IMR-90 (cell line): ENCODE measurements around the gene PDK1. TPM values are rescaled to one million over a fixed set of nuclear protein-coding genes. Genes with fewer than 3 reads are reported as not detected.
A peak's percentile ranks its signal among the peaks of the same experiment; 100 is the strongest.

Experiments
- ATAC-seq: fragments of 200-7000 bp; cut with Tn5 transposase; 2 replicates; pipeline ENCODE4 v1.9.1; 2020; ENCODE audit warnings: low read depth, mild to moderate bottlenecking, moderate library complexity
- BruUV-seq: library from RNA; stranded (reverse); fragments of 400-500 nt; replicated peaks from 2 replicates; lab custom pipeline; 2021; lab: Mats Ljungman, UMichigan
- CTCF ChIA-PET: fragments of 300-600 bp; formaldehyde crosslinking; extraction: SDS; loops from one replicate; lab custom pipeline; 2021; ENCODE audit warnings: antibody characterized with exemption; lab: Yijun Ruan, JAX
- POLR2A ChIA-PET: fragments of 300-600 bp; sonication (Branson Sonifier 250); formaldehyde crosslinking; loops from one replicate; lab custom pipeline; 2022; ENCODE audit warnings: antibody characterized with exemption; ENCODE audit not compliant: unreplicated experiment; lab: Charles Lee
- DNase-seq: peaks from one replicate; pipeline ENCODE4 v3.0.0; 2013
- H2AFZ ChIP-seq: replicated peaks from 2 replicates; pipeline ENCODE3; 2013; ENCODE audit warnings: low read length, mild to moderate bottlenecking; ENCODE audit not compliant: poor library complexity
- H2AK5ac ChIP-seq: 2 replicates; pipeline ENCODE4 v1.6.1; 2013; ENCODE audit warnings: low read depth, low read length, inconsistent platforms
- H2AK9ac ChIP-seq: replicated peaks from 2 replicates; pipeline ENCODE3; 2013; ENCODE audit warnings: mild to moderate bottlenecking, low read depth, low read length, moderate library complexity; ENCODE audit not compliant: poor library complexity
- H2BK120ac ChIP-seq: 2 replicates; pipeline ENCODE4 v1.6.1; 2013; ENCODE audit warnings: low read depth, low read length, inconsistent platforms
- H2BK15ac ChIP-seq: 3 replicates; pipeline ENCODE4 v1.6.1; 2013; ENCODE audit warnings: low read depth, low read length, inconsistent platforms
- H2BK20ac ChIP-seq: 2 replicates; pipeline ENCODE4 v1.6.1; 2013; ENCODE audit warnings: low read depth, mild to moderate bottlenecking, inconsistent platforms, low read length, moderate library complexity
- H2BK5ac ChIP-seq: 2 replicates; pipeline ENCODE4 v1.6.1; 2013; ENCODE audit warnings: mild to moderate bottlenecking, low read depth, low read length, inconsistent platforms; ENCODE audit not compliant: poor library complexity, severe bottlenecking
- H3K14ac ChIP-seq: replicated peaks from 2 replicates; pipeline ENCODE4 v1.6.1; 2013; ENCODE audit warnings: low read depth, low read length, inconsistent platforms
- H3K18ac ChIP-seq: 2 replicates; pipeline ENCODE4 v1.6.1; 2013; ENCODE audit warnings: low read depth, low read length, control low read depth
- H3K23ac ChIP-seq: 2 replicates; pipeline ENCODE4 v1.6.1; 2013; ENCODE audit warnings: low read depth, low read length, inconsistent platforms
- H3K27ac ChIP-seq: 2 replicates; pipeline ENCODE4 v1.5.1; 2013; ENCODE audit warnings: mild to moderate bottlenecking, control low read depth, low read length; ENCODE audit not compliant: insufficient read depth
- H3K27me3 ChIP-seq: 2 replicates; pipeline ENCODE4 v1.6.1; 2013; ENCODE audit warnings: low read length; ENCODE audit not compliant: control insufficient read depth, insufficient read depth
- H3K36me3 ChIP-seq: 2 replicates; pipeline ENCODE4 v1.6.1; 2013; ENCODE audit warnings: low read length, mixed read lengths; ENCODE audit not compliant: control insufficient read depth, insufficient read depth
- H3K4ac ChIP-seq: 2 replicates; pipeline ENCODE4 v1.6.1; 2013; ENCODE audit warnings: low read depth, low read length, inconsistent platforms
- H3K4me1 ChIP-seq: 2 replicates; pipeline ENCODE4 v1.6.1; 2013; ENCODE audit warnings: low read length, mixed read lengths; ENCODE audit not compliant: control insufficient read depth, insufficient read depth
- H3K4me2 ChIP-seq: 2 replicates; pipeline ENCODE4 v1.6.1; 2013; ENCODE audit warnings: low read depth, mild to moderate bottlenecking, control low read depth, low read length, moderate library complexity
- H3K4me3 ChIP-seq: 2 replicates; pipeline ENCODE4 v1.5.1; 2013; ENCODE audit warnings: low read depth, mild to moderate bottlenecking, control low read depth, low read length, moderate library complexity; ENCODE audit not compliant: insufficient read depth
- H3K56ac ChIP-seq: 2 replicates; pipeline ENCODE4 v1.6.1; 2013; ENCODE audit warnings: low read length, inconsistent platforms; ENCODE audit not compliant: insufficient read depth; ENCODE audit errors: extremely low read depth
- H3K79me1 ChIP-seq, 2 experiments: 2 replicates each; pipeline ENCODE4 v1.6.1; 2013; ENCODE audit warnings: low read length in 2 of 2, inconsistent platforms in 1 of 2, low read depth in 1 of 2
- H3K9ac ChIP-seq: 2 replicates; pipeline ENCODE4 v1.6.1; 2013; ENCODE audit warnings: low read depth, low read length, control low read depth
- H3K9me1 ChIP-seq: 2 replicates; pipeline ENCODE4 v1.6.1; 2013; ENCODE audit warnings: low read length, inconsistent platforms; ENCODE audit not compliant: insufficient read depth
- H3K9me3 ChIP-seq: 2 replicates; pipeline ENCODE4 v1.6.1; 2013; ENCODE audit warnings: low read length; ENCODE audit not compliant: control insufficient read depth, insufficient read depth
- H4K20me1 ChIP-seq: 2 replicates; pipeline ENCODE4 v1.6.1; 2013; ENCODE audit warnings: low read length, inconsistent platforms; ENCODE audit not compliant: insufficient read depth
- H4K5ac ChIP-seq: 2 replicates; pipeline ENCODE4 v1.6.1; 2013; ENCODE audit warnings: mild to moderate bottlenecking, low read depth, low read length, control low read depth
- H4K8ac ChIP-seq, 2 experiments: 2 replicates each; pipeline ENCODE4 v1.6.1; 2013; ENCODE audit warnings: low read depth in 2 of 2, low read length in 2 of 2, control low read depth in 1 of 2, inconsistent platforms in 1 of 2
- H4K91ac ChIP-seq: 2 replicates; pipeline ENCODE4 v1.6.1; 2013; ENCODE audit warnings: low read depth, low read length, inconsistent platforms; ENCODE audit not compliant: insufficient read depth
- BHLHE40 ChIP-seq: fragments of 150-350 bp; IDR thresholded peaks from 2 replicates; pipeline ENCODE4 v1.6.1; 2016; ENCODE audit warnings: mild to moderate bottlenecking, low read depth, low read length
- CEBPB ChIP-seq: IDR thresholded peaks from 2 replicates; pipeline ENCODE4 v1.6.1; 2012; ENCODE audit warnings: low read depth, low read length, improper control_type of control experiment
- ELK1 ChIP-seq: fragments of 150-350 bp; IDR thresholded peaks from 2 replicates; pipeline ENCODE4 v1.6.1; 2016; ENCODE audit warnings: low read depth, mild to moderate bottlenecking, low read length, moderate library complexity, borderline replicate concordance
- MXI1 ChIP-seq: IDR thresholded peaks from 2 replicates; pipeline ENCODE4 v1.6.1; 2012; ENCODE audit warnings: low read depth, mild to moderate bottlenecking, low read length, moderate library complexity, borderline replicate concordance
- POLR2A ChIP-seq: IDR thresholded peaks from 2 replicates; pipeline ENCODE4 v1.6.1; 2012; ENCODE audit warnings: mild to moderate bottlenecking, low read depth, low read length
- USF2 ChIP-seq: fragments of 150-350 bp; IDR thresholded peaks from 2 replicates; pipeline ENCODE4 v1.6.1; 2017; ENCODE audit warnings: mild to moderate bottlenecking, antibody characterized with exemption, low read length, low read depth
- WGBS, 2 experiments: methylation state at CpG; one replicate each; pipeline versions ENCODE4 v1.1.5 to v1.1.7; 2013; ENCODE audit warnings: missing lambda C conversion rate in 2 of 2; ENCODE audit not compliant: insufficient read length in 1 of 2; ENCODE audit errors: extremely low coverage in 2 of 2; 5-methylcytosine and 5-hydroxymethylcytosine counted together
- dilution Hi-C: fragments of 300-500 bp; cut with HindIII; formaldehyde crosslinking; loops from one replicate; pipeline ENCODE4 v1.14.3; 2018; ENCODE audit warnings: low sequenced_read_pairs; ENCODE audit not compliant: unreplicated experiment
- in situ Hi-C: fragments of 300-500 bp; cut with MboI; formaldehyde crosslinking; loops from 3 replicates; pipeline ENCODE4 v1.14.3; 2019; ENCODE audit warnings: low sequenced_read_pairs, inconsistent platforms, mixed read lengths
- intact Hi-C: fragments of 100-400 bp; cut with micrococcal nuclease; formaldehyde crosslinking; loops from 2 replicates; pipeline ENCODE4 v1.10.0; 2022
- polyA plus RNA-seq, 3 experiments: library from polyadenylated mRNA; depleted of rRNA; stranded (reverse); fragments of >200 nt; gene quantifications; 2 replicates each; pipeline ENCODE4 v1.2.3, GENCODE V29; 2012; ENCODE audit warnings: low replicate concordance in 1 of 3
- total RNA-seq: library from RNA; depleted of rRNA; stranded (reverse); fragments of >200 nt; gene quantifications from 2 replicates; pipeline ENCODE4 v1.2.3, GENCODE V29; 2012

Gene PDK1
- total and polyA plus RNA-seq, 2 of the 4 experiments (the other 2 are of a cell fraction) = 38.1 to 85.9 TPM

- H3K18ac ChIP-seq = peak overlapping the region; percentile 56
- WGBS, 2 experiments = 1% methylated on average over 18 of the region's 52 CpGs; no CpG with 5 or more reads in 1 of the 2 experiments
- dilution Hi-C loops (no loop called here), intact Hi-C loops (no loop called here), in situ Hi-C loops (no loop called here)
- peaks cover 18% of the 10 kb centered on the region for H3K4me1 ChIP-seq
- 0 out of 3 replicates have a peak overlapping the region, but pooled peaks have one; percentile 3 for H2BK15ac ChIP-seq
- POLR2A ChIA-PET = no interaction called here
- peak overlapping the region; percentile 20 to 65 for H4K8ac ChIP-seq
- H3K9ac ChIP-seq = peak overlapping the region; percentile 36
- peaks cover 21 to 62% of the 10 kb centered on the region in 2 experiments for H3K79me1 ChIP-seq
- H2BK120ac ChIP-seq = peak overlapping the region; percentile 9; the same call in 1 of the 2 replicates
- H3K56ac ChIP-seq = peak overlapping the region; percentile 42; the same call in 1 of the 2 replicates
- no peak overlapping the region for H2BK20ac ChIP-seq
- peak overlapping the region; percentile 70 for H3K4ac ChIP-seq
- H3K9me1 ChIP-seq = peaks cover 14% of the 10 kb centered on the region
- DNase-seq = peak; percentile 62
- H3K23ac ChIP-seq = peak overlapping the region; percentile 86
- no peak for TF ChIP-seq ELK1
- TF ChIP-seq USF2 = peak; percentile 44; the same call in 1 of the 2 replicates
- TF ChIP-seq BHLHE40 = peak; percentile 59
- peak; percentile 78 for TF ChIP-seq CEBPB
- peak; percentile 89 for TF ChIP-seq MXI1
- no peak for TF ChIP-seq POLR2A
- H3K4me3 ChIP-seq = peak overlapping the region; percentile 81
- H2AK5ac ChIP-seq = peak overlapping the region; percentile 89
- no peaks in the 10 kb centered on the region for H3K9me3 ChIP-seq
- H3K27ac ChIP-seq = peak overlapping the region; percentile 83
- H3K14ac ChIP-seq = peak overlapping the region; percentile 56
- peak overlapping the region; percentile 84 for H2BK5ac ChIP-seq
- CTCF ChIA-PET = interaction anchor here (0.6 kb wide), 1 partner anchor 355 kb away, joined by 3 read pairs; no protein-coding TSS in a partner anchor
- peak overlapping the region; percentile 97 for H3K4me2 ChIP-seq
- peaks cover 27% of the 10 kb centered on the region; the same call in 1 of the 2 replicates for H4K20me1 ChIP-seq
- H2AFZ ChIP-seq = peak overlapping the region; percentile 91
- peak overlapping the region; percentile 98 for H2AK9ac ChIP-seq
- H3K36me3 ChIP-seq = peaks cover 4% of the 10 kb centered on the region
- BruUV-seq = no TSS peak
- H3K27me3 ChIP-seq = no peaks in the 10 kb centered on the region
- H4K91ac ChIP-seq = peak overlapping the region; percentile 82; the same call in 1 of the 2 replicates
- peak; percentile 56 for ATAC-seq
- peak overlapping the region; percentile 56 for H4K5ac ChIP-seq
These were observed 569 bp downstream of the PDK1 start for GRCh38 chr2:172556284-172557033.
